Endothelial cell of umbilical vein (primary cell): ENCODE measurements around the gene MYBPC1. TPM values are rescaled to one million over a fixed set of nuclear protein-coding genes. Genes with fewer than 3 reads are reported as not detected.

Source experiments
- BruUV-seq: library from RNA; stranded (reverse); fragments of 400-500 nt; replicated peaks from 2 replicates; lab custom pipeline; 2021; lab: Mats Ljungman, UMichigan
- CTCF ChIA-PET: fragments of 300-600, 350-600 bp; sonication (Branson Sonifier 250); formaldehyde crosslinking; loops from one replicate; lab custom pipeline; 2021; ENCODE audit warnings: antibody characterized with exemption, inconsistent platforms; lab: Charles Lee
- POLR2A ChIA-PET: fragments of 300-600, 350-600 bp; sonication (Branson Sonifier 250); formaldehyde crosslinking; loops from one replicate; lab custom pipeline; 2021; ENCODE audit warnings: antibody characterized with exemption, inconsistent platforms; lab: Charles Lee
- DNase-seq: peaks from one replicate; pipeline ENCODE4 v3.0.0-alpha.2; 2011; ENCODE audit warnings: low read depth, low spot score
- FAIRE-seq: peaks from 2 replicates; lab custom pipeline; 2011; peaks lifted over from hg19 to GRCh38; lab: Jason Lieb, UNC
- H2AFZ ChIP-seq: 2 replicates; pipeline ENCODE4 v1.6.0; 2012; ENCODE audit warnings: low read depth, low read length, control low read depth, inconsistent platforms
- H3K27ac ChIP-seq: 2 replicates; pipeline ENCODE4 v1.5.1; 2011; ENCODE audit warnings: low read depth, mild to moderate bottlenecking, control low read depth, low read length, moderate library complexity; ENCODE audit not compliant: insufficient read depth
- H3K27me3 ChIP-seq, 2 experiments: 2 replicates each; pipeline versions ENCODE4 v1.6.0 to v1.6.1; 2011; ENCODE audit warnings: low read length in 2 of 2, mixed read lengths in 1 of 2; ENCODE audit not compliant: control insufficient read depth in 2 of 2, insufficient read depth in 2 of 2
- H3K36me3 ChIP-seq, 2 experiments: 2 replicates in 1 of 2; 3 replicates in 1 of 2; pipeline ENCODE4 v1.5.1; 2011; ENCODE audit warnings: low read length in 2 of 2, mild to moderate bottlenecking in 1 of 2, moderate library complexity in 1 of 2; ENCODE audit not compliant: control insufficient read depth in 2 of 2, insufficient read depth in 2 of 2; ENCODE audit errors: extremely low read depth in 1 of 2
- H3K4me1 ChIP-seq: 3 replicates; pipeline ENCODE4 v1.5.1; 2011; ENCODE audit warnings: mild to moderate bottlenecking, low read length; ENCODE audit not compliant: control insufficient read depth, insufficient read depth; ENCODE audit errors: extremely low read depth
- H3K4me2 ChIP-seq: 2 replicates; pipeline ENCODE4 v1.6.1; 2011; ENCODE audit warnings: low read length, control low read depth, mixed read lengths; ENCODE audit not compliant: insufficient read depth
- H3K4me3 ChIP-seq, 3 experiments: fragments of 200-600 bp in 1 of 3; sonication (generic), shearing (Covaris generic) in 1 of 3; replicated peaks in 1 of 3; 2 replicates each; pipeline ENCODE4 v1.5.1; 2011 to 2016; ENCODE audit warnings: control low read depth in 3 of 3, low read length in 3 of 3, mild to moderate bottlenecking in 2 of 3, inconsistent platforms in 1 of 3, low read depth in 1 of 3, moderate library complexity in 1 of 3; ENCODE audit not compliant: insufficient read depth in 1 of 3
- H3K79me2 ChIP-seq: 2 replicates; pipeline ENCODE4 v1.6.0; 2012; ENCODE audit warnings: low read length, inconsistent platforms; ENCODE audit not compliant: control insufficient read depth, insufficient read depth
- H3K9ac ChIP-seq: replicated peaks from 2 replicates; pipeline ENCODE3; 2011; ENCODE audit warnings: low read length, control low read depth; ENCODE audit not compliant: insufficient read depth; ENCODE audit errors: extremely low read depth
- H3K9me1 ChIP-seq: replicated peaks from 3 replicates; pipeline ENCODE4 v1.6.0; 2011; ENCODE audit warnings: mild to moderate bottlenecking, low read length; ENCODE audit not compliant: control insufficient read depth, insufficient read depth; ENCODE audit errors: extremely low read depth
- H3K9me3 ChIP-seq: replicated peaks from 2 replicates; pipeline ENCODE4 v1.5.1; 2012; ENCODE audit warnings: low read length, inconsistent platforms; ENCODE audit not compliant: control insufficient read depth, insufficient read depth
- H4K20me1 ChIP-seq: replicated peaks from 2 replicates; pipeline ENCODE3; 2011; ENCODE audit warnings: mild to moderate bottlenecking, low read length; ENCODE audit not compliant: control insufficient read depth, insufficient read depth; ENCODE audit errors: extremely low read depth
- EZH2 ChIP-seq: IDR thresholded peaks from 2 replicates; pipeline ENCODE4 v1.6.1; 2012; ENCODE audit warnings: borderline replicate concordance, low read depth, mild to moderate bottlenecking, moderate library complexity, low read length, inconsistent platforms; ENCODE audit not compliant: severe bottlenecking
- FOS ChIP-seq: IDR thresholded peaks from 2 replicates; pipeline ENCODE4 v1.6.1; 2011; ENCODE audit warnings: mild to moderate bottlenecking, low read length, moderate library complexity, borderline replicate concordance; ENCODE audit not compliant: insufficient read depth
- GATA2 ChIP-seq: IDR thresholded peaks from 2 replicates; pipeline ENCODE4 v1.7.0; 2011; ENCODE audit warnings: low read depth, mild to moderate bottlenecking, moderate library complexity, mixed read lengths, low read length; ENCODE audit not compliant: insufficient read length, insufficient read depth
- JUN ChIP-seq: IDR thresholded peaks from 2 replicates; pipeline ENCODE4 v1.6.1; 2011; ENCODE audit warnings: borderline replicate concordance, low read depth; ENCODE audit not compliant: insufficient read length, insufficient read depth
- MYC ChIP-seq: IDR thresholded peaks from one replicate; pipeline ENCODE4 v1.6.1; 2011; ENCODE audit warnings: mild to moderate bottlenecking, low read depth, low read length
- POLR2A ChIP-seq: IDR thresholded peaks from 2 replicates; pipeline ENCODE4 v1.6.1; 2012; ENCODE audit warnings: low read depth, mild to moderate bottlenecking, control low read depth, low read length
- POLR2AphosphoS5 ChIP-seq: IDR thresholded peaks from 2 replicates; pipeline ENCODE4 v1.6.1; 2012; ENCODE audit warnings: low read depth, mild to moderate bottlenecking, control low read depth, low read length, moderate library complexity; ENCODE audit not compliant: insufficient read depth
- dilution Hi-C: fragments of 300-500 bp; cut with MboI; formaldehyde crosslinking; loops from one replicate; pipeline ENCODE4 v1.15.0; 2019; ENCODE audit warnings: low sequenced_read_pairs; ENCODE audit not compliant: extremely low pct_ligation_motif_present
- intact Hi-C: fragments of 100-400 bp; cut with micrococcal nuclease; formaldehyde crosslinking; loops from one replicate; pipeline ENCODE4 v1.10.0; 2022
- polyA plus RNA-seq, 4 experiments: library from polyadenylated mRNA; depleted of rRNA in 3 of 4; stranded (reverse) in 3 of 4; unstranded in 1 of 4; fragments of >200 nt; gene quantifications; 2 replicates each; pipeline versions ENCODE4 v1.2.1 to v1.2.3, GENCODE V29; 2011 to 2012; ENCODE audit warnings: missing spikeins in 1 of 4
- total RNA-seq: library from RNA; stranded (reverse); gene quantifications from 2 replicates; pipeline ENCODE4 v1.2.3, GENCODE V29; 2021
- TF ChIP-seq, protein P1 (sequence below), 2 donors: IDR thresholded peaks; 1 replicate in 1 of 2; 2 replicates in 1 of 2; pipeline ENCODE4 v1.5.1; 2011; ENCODE audit warnings: low read length in 2 of 2, mild to moderate bottlenecking in 2 of 2, moderate library complexity in 2 of 2, control low read depth in 1 of 2, inconsistent platforms in 1 of 2, low read depth in 1 of 2; ENCODE audit not compliant: insufficient read depth in 1 of 2; ENCODE audit errors: extremely low read depth in 1 of 2
- TF ChIP-seq, protein P2 (sequence below): IDR thresholded peaks from 2 replicates; pipeline ENCODE4 v1.6.1; 2011; ENCODE audit not compliant: insufficient read depth, insufficient read length

Gene MYBPC1
- total and polyA plus RNA-seq, 2 donors (not counting 3 experiments of a cell fraction or from before 2014, with no cell fraction given) = not detected

DNA sequence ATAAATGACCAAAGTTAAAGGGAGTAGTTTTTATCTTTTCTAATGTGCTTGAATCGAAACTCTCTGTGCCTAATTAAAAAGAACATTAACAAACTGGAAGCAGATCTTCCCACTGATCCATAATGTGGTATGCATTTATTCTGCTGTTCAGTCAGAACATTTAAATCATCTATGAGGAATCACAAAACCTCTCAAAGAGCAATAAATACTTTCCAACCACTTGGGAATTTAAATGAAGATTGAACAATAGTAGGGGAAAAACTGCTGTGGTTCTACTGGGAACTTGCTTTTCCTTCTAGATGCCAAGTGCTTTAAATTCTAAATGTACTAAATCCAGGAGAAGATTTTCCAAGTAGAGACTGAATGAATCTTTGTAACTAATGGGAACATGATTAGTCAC lies 90.3 kb downstream of the MYBPC1 start:
- no peaks in the 10 kb centered on the region for H3K36me3 ChIP-seq
- ChIA-PET CTCF (no interaction called here), POLR2A (no interaction called here)
- H2AFZ ChIP-seq = no peak overlapping the region
- dilution Hi-C loops (no loop called here), intact Hi-C loops (no loop called here)
- no peak for FAIRE-seq
- H3K79me2 ChIP-seq = no peaks in the 10 kb centered on the region
- no peak overlapping the region for H3K4me3 ChIP-seq
- no peaks in the 10 kb centered on the region for H3K9me3 ChIP-seq
- H3K4me2 ChIP-seq = no peak overlapping the region
- H3K9me1 ChIP-seq = no peaks in the 10 kb centered on the region
- no peak overlapping the region for H3K27ac ChIP-seq
- BruUV-seq = no TSS peak
- no peak overlapping the region for H3K9ac ChIP-seq
- no peaks in the 10 kb centered on the region for H4K20me1 ChIP-seq
- H3K27me3 ChIP-seq = peaks cover 3 to 10% of the 10 kb centered on the region in 2 experiments
- no peaks in the 10 kb centered on the region for H3K4me1 ChIP-seq
- no peak for DNase-seq
- TF ChIP-seq JUN (no peak), MYC (no peak), GATA2 (no peak), POLR2A (no peak), FOS (no peak), EZH2 (no peak), POLR2AphosphoS5 (no peak)
- TF ChIP-seq, protein P1, sequence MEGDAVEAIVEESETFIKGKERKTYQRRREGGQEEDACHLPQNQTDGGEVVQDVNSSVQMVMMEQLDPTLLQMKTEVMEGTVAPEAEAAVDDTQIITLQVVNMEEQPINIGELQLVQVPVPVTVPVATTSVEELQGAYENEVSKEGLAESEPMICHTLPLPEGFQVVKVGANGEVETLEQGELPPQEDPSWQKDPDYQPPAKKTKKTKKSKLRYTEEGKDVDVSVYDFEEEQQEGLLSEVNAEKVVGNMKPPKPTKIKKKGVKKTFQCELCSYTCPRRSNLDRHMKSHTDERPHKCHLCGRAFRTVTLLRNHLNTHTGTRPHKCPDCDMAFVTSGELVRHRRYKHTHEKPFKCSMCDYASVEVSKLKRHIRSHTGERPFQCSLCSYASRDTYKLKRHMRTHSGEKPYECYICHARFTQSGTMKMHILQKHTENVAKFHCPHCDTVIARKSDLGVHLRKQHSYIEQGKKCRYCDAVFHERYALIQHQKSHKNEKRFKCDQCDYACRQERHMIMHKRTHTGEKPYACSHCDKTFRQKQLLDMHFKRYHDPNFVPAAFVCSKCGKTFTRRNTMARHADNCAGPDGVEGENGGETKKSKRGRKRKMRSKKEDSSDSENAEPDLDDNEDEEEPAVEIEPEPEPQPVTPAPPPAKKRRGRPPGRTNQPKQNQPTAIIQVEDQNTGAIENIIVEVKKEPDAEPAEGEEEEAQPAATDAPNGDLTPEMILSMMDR (IDR thresholded peaks at IDR 0.05; ENCODE audit: extremely low read depth in 1 of 2, insufficient read depth in 1 of 2, low read depth in 1 of 2, low read length in 2 of 2) = no peak
- TF ChIP-seq, protein P2, sequence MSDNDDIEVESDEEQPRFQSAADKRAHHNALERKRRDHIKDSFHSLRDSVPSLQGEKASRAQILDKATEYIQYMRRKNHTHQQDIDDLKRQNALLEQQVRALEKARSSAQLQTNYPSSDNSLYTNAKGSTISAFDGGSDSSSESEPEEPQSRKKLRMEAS = no peak
